Measurements from ENCODE around the gene EIF1.
A peak's percentile ranks its signal among the peaks of the same experiment; 100 is the strongest.

EIF1 gene

DNA sequence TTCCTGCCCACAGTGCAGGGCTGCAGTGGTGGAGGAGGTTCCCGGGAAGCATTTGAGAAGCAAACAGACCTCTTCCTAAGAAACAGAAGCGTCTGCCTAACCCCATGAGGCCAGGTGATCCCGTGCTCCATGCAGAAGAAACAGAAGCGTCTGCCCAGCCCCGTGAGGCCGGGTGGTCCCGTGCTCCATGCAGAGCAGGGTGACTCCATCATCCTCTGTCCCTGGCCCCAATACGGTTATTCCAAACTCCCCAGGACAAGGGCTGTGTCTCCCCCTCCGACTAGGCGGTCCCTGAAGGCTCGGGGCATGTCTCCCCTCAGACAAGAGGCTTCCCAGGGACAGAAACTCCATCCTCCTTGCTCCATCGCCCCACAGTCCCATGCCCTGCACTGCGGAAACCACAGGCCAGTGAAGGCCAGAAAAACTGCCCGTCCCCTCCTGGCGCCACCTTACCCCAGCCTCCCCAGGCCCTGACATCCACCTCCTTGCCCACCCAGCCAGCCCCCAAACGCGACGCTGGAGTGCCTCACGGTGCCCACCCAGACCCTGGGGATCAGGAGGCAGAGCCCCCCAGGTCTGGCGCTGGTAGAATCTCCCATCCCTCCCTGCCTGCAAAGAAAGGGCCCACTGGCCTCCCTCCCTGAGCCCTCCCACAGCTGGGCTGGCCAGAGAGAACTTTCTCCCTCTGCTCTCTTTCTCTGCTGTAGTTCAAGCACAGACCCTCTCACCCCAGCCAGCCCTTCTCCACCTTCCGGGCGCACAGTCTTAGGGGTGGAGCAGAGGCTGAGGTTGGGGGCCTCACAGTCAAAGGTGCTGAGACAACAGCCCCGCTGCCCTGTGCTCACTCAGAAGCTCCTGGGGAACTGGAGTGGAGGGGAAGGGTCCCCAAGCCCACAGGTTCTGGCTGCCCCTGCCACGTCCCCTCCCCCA, 33.7 kb upstream of the EIF1 start:
- intact Hi-C loops (cut with DNase I) = no loop called here
- DNase-seq = peak in 2 of 10 donors; percentile 30 to 67

DNA sequence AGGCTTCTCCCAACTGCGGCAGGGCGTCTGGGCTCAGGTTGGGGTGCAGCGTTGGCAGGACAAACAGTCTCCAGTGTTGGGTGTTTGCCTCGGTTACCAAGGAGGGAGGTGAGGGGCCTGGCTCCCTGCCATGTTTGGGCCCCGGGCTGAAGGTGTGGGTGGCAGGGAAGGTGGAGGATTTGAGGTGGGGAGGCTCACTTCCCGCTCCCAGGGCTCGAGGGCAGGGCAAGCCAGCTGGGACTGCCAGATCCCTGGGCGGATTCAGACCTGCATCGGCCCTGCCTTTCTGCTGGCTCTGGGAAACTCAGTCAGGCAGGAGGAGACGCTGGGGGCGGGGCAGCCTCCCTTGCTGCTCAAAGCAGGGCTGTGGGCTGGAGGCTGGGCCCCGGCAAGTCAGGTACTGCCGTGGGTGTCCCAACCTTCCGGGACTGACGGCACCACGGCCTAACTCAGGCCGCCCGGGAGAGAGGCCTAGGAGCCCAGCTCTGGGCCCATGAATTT, 33.0 kb upstream of the EIF1 start:
- DNase-seq = peak in 2 of 10 donors; percentile 52 to 83
- intact Hi-C loops (cut with DNase I) = no loop called here

DNA sequence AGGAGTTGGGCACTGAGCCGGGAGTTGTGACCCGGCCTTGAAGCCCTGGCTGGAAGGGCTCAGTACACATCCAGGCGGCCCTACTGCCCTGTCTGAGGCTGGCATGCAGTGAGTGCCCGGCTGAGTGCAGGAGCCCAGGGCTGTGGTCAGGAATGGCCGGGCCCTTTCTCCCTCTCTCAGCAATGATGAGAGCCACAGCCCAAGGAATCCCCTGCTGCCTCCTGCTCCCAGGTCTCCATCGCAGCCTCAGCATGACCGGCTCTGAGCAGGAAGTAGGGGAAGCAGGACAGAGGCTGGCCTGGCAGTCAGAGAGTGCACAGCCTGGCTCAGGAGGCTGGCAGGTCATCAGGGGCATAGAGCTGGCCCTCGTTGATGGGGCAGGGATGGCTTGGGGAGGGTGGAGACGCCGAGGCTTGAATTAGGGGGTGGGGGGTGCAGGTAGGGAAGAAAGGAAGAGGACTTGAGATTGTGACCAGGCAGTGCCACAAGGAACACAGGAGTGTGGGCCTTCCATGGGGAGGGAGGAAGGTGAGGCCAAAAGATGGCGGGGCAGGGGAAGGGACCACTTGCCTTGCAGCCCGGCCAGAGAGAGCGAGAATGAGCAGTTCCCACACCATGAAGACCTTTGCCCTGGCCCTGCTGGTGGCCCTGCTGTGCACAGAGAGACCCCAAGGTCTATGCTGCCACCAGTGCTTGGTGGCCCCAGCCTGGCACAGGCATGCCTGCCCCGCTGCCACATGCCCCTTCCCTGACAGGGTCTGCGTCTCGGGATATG, 32.2 kb upstream of the EIF1 start:
- intact Hi-C loops (cut with DNase I) = no loop called here
- DNase-seq = peak in 2 of 10 donors; percentile 44 to 45

DNA sequence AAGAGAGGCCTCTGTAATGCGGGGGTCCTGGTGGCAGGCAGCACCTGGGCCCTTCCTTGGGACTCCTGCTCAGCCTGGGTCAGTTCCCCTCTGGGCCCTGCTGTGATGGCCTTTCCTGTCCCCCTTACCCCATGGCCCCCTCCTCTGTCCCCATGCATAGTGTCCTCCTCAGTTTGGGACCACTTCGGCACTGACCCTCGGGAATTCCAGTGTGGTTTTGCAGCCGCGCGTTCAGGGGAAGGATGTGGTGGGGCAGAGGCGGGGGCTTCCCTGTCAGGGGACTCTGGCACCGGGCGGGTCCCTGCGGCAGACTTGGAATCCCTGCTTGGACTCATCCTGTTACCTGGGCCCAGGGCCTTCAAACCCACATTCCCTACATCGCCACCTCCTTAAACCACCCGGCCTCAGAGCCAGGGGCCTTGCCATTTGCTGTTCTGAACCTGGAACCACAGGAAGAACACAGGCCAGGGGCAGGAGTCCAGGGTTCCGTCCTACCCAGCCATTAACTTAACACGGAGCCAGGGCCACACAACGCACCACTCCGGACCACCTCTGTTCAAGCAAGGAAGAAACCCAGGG, 31.4 kb upstream of the EIF1 start:
- intact Hi-C loops (cut with DNase I) = no loop called here
- peak in 2 of 10 donors; percentile 47 to 49 for DNase-seq

DNA sequence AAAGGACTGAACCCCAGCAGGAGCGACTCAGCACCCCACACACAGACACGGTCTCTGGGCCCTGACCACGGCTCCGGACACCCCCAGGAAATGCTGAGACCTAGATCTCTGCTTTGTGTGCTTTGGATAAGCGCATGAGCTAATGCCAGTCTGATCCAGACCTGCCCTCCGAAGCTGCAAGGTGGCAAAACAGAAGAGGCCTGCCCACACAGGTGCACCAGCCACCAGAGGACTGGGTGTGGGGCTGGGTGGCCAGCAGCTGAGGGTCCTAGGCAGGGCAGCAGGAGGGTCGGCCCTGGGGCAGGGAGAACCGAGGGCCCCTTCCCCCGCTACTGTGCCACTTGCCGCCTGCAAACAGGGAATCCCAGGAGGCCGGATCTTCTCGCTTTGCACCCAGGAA, 30.7 kb upstream of the EIF1 start:
- intact Hi-C loops (cut with DNase I) = no loop called here
- DNase-seq = peak in 3 of 10 donors; percentile 15 to 58 (median 37)

DNA sequence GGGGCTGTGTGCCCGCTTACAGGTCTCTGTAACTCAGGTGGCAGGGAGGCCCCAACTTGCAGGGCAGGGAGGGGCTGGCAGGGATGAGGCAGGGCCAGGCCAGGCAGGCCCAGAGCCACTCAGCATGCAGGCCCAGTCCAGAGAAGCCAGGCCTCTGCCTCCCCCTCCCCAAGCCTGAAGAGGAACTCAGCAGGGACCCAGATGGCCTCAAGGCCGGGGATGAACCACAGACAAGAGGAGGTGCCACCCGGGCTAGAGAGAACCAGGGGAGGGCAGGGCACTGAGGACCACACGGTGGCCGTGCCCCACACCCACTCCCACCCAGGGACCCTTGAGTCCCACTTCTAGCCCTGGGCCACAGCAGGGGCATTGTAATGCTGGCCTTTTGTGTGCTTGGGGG, 29.8 kb upstream of the EIF1 start:
- intact Hi-C loops (cut with DNase I) = no loop called here
- DNase-seq = peak in 2 of 10 donors; percentile 7 to 37

DNA sequence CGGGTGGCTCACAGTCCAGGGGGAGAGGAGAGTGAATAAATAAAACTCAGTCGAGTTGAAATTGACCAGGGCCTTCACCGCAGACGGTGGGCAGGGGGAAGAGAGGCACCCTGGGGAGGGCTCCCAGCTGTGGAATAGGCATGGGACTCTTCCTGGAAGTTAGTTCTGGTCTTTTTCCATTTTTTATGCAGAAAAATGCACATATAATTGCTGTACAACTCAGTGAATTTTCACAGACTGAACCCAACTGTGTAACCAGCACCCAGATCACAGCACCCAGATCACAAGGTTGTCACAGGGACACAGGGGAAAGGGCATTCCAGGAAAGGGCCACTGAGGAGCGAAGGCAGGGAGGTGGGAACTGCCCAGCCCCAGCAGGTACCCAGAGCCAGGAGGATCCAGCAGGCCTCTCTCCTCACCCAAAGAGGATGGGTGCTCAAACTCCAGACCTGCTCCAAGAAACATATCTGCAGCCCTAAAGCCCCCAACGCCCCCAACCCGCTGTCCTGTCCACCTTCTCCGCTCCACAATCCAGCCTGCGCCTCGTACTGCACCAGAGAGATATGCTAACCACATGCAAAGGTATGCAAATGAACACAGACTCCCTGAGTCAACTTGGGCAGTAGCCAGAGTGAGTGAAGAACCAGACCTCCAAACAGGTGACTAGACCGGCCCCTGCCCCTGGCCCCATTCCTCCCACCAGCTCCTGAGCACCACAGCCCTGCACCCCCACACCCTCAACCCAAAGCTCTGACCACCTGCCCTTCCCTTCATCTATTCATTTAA, 29.1 kb upstream of the EIF1 start:
- intact Hi-C loops (cut with DNase I) = loop anchor here (5.0 kb wide), 1 partner anchor 802 kb away; no protein-coding TSS in a partner anchor
- peak in 1 of 10 donors; percentile 8 for DNase-seq

DNA sequence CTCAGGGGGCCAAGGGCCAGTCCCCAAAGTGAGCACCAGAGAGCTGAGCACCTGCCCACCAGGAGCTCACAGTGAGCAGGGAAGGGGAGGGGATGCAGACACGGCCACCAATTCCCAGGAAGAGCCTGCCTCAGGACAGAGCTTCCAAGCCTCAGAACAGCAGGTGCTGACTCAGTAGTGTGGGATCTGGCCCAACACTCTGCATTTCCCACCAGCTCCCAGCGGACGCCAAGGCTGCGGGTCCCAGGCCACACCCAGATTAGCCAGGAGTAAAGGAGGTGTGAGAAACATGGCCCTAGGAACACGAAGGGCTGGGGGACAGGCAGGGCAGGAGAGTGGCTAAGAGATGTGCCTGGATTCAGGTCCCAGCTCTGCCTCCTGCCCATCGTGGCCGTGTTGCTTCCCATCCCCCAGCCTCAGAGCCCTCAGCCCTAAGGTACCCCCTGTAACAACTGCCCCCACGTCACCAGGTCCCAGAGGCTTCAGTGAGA, 28.4 kb upstream of the EIF1 start:
- intact Hi-C loops (cut with DNase I) = loop anchor here (5.0 kb wide), 1 partner anchor 803 kb away; no protein-coding TSS in a partner anchor
- no peak for DNase-seq

DNA sequence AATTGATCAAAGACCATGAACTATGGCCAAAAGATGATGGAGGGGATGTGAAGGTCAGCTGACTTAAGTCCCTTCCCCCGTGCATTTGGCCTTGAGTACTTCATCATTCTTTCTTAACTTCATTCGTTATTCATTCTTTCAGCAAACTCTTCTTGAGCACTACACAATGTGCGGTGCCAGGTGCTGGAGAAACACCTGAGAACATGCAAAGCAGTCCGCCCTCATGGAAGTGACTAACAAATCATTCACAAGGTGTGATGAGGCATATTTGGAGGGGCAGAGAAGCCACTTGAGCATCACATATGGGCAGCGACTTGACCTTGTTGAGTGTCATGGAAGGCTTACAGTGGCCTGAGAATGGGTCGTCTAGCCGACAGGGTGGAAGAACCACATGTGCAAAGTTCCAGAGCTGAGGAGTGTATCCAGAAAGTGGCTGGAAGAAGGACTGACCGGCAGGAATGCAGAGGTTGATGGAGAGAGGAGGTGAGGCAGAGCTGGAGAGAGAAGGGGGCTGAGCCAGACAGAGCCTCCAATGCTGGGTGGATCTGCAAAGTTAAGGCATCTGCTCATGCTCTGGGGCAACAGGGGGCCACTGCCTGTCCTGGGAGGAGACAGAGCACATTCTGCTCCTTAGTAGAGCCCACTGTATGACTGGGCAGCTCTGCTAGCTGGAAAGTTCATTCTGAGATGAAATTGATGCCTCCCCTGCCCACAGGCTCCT, 25.1 kb upstream of the EIF1 start:
- intact Hi-C loops (cut with DNase I) = loop anchor here (5.0 kb wide), 1 partner anchor 806 kb away; no protein-coding TSS in a partner anchor
- no peak for DNase-seq

DNA sequence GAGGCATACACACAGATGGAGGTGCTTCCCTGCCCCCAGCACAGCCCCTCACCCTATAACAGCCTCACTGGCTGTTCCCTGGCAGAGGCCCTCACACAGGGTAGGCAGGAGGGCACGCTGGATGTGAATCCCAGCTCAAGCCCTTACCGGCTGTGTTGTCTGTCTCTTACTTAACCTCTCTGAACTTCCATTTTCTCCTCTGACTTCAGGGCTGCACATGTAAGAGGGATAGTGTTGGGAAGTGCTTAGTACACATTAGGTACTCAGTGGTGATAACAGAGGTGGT, 24.6 kb upstream of the EIF1 start:
- intact Hi-C loops (cut with DNase I) = loop anchor here (5.0 kb wide), 1 partner anchor 807 kb away; no protein-coding TSS in a partner anchor
- DNase-seq = no peak

DNA sequence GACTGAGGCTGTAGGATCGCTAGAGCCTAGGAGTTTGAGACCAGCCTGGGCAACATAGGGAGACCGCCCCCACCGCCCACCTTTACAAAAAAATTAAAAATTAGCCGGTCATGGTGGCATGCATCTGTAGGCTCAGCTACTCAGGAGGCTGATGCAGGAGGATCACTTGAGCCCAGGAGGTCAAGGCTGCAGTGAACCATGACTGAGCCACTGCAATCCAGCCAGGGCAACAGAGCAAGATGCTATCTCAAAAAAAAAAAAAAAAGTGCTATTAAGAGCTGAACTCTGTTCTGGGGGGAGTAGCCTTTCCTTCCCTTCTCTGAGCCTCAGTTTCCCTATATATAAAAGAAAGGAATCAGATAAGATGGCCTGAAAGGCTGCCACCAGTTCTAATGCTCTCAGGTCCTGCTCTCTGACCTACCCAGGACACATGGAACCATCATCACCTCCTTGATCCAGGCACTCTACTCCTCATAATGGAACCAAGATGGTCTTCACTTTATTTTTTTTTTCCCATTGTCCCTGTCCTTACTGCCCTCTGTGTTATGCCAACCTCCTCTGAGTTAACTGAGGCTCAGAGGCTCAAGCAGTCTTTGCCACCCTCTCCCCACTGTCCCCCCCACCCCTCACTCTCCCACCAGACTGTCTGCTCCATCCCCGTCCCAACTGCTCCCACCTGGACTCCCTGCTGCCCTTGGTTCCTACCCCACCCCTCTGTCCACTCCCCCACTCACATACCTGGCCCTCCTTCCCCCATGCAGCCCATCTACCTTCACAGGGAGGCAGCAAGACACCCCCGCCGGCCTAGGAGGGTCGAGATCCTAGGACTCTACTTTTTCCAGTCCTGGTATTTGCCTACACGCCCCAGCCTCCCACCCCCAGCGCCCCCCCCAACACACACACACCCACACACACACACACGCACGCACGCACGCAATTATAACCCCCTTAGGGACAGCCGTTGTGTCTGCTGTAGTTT, 23.8 kb upstream of the EIF1 start:
- peak in 1 of 10 donors; percentile 55 for DNase-seq
- intact Hi-C loops (cut with DNase I) = loop anchor here (5.0 kb wide), 3 partner anchors 808 to 1018 kb away; partner anchors contain the start of gene SMARCE1

DNA sequence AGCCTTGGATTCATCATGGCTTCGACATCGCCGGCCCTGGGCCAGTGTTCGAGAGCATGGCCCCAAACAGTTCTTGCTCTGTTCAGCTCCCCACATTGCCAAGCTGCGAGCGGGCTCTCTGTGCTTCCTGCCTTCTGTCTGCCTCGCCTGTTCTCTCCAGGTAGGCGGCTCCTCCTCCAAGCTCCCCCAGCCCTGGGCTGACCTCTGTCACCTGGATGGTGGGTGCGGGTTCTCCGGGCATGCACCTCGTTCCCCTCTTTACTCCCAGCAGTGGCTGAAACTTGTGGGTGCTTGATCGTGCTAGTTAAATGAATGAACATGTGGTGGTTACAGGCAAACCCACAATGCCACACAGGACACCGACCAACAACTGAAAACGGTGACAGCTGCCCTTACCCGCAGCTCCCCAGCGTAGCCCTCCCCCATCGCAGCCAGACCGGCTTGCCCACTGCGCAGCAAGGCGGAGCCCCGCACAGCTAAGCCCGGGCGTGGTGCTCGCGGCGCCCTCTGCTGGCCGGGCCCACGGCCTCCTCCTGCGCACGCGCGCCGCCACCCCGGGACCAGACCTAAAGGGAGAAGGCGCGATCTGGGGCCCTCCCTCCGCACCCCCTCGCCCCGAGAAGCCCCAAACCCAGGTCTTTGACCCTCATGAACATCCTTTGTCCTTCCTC, 23.0 kb upstream of the EIF1 start:
- DNase-seq = peak; percentile 79 to 99 (median 88)
- intact Hi-C loops (cut with DNase I) = loop anchor here (1.0 to 5.0 kb wide), 4 partner anchors 17 to 1018 kb away; partner anchors contain the start of gene SMARCE1

DNA sequence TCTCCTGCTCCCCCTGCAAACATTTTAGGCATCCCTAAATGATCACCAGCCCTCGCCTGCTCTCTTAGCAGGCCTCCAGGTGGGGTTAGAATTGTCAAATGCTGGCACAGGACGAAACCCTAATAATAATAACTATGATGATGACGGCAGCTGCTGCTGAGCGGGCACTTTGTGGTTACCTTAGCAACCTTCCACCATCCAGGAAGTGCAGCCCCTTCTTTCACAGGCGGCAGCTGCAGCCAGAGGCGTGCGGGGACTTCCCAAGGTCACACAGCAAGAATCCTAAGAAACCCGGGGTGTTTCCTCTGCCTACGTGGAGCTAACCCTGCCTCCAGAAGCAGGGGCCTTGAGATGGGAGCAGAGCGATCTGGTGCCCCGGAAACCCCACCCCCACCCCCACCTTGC, 22.4 kb upstream of the EIF1 start:
- intact Hi-C loops (cut with DNase I) = loop anchor here (1.0 to 5.0 kb wide), 4 partner anchors 17 to 1019 kb away; partner anchors contain the start of gene SMARCE1
- DNase-seq = peak in 2 of 10 donors; percentile 31 to 89

DNA sequence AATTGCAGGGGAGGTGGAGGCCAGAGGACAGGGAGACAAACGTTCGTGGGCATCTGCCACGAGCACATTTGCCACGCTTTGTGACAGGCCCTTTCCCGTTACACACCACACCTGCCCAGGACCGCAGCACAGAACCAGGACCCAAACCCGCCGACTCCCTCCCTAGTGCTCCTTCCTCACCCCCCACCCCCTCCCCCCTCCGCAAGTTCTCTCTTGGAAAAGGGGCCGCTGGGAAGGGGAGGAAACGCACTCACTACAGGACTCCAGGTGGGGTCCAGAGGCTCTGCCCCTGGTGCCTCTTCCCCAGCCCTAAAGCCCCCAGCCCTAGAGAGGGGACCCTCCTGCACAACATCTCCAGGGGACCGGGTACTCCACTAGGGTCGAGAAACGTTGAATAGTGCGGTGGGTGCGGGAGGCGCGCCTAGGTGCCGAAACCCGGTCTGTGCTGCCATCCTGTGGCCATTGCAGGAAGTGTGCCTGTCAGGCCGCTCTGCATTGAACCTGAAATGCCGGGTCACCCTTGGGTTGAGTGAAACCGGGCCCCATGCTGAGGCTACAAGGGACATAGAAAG, 21.9 kb upstream of the EIF1 start:
- intact Hi-C loops (cut with DNase I) = loop anchor here (1.0 to 5.0 kb wide), 4 partner anchors 18 to 1019 kb away; partner anchors contain the start of gene SMARCE1
- DNase-seq = peak; percentile 70 to 97 (median 86)

DNA sequence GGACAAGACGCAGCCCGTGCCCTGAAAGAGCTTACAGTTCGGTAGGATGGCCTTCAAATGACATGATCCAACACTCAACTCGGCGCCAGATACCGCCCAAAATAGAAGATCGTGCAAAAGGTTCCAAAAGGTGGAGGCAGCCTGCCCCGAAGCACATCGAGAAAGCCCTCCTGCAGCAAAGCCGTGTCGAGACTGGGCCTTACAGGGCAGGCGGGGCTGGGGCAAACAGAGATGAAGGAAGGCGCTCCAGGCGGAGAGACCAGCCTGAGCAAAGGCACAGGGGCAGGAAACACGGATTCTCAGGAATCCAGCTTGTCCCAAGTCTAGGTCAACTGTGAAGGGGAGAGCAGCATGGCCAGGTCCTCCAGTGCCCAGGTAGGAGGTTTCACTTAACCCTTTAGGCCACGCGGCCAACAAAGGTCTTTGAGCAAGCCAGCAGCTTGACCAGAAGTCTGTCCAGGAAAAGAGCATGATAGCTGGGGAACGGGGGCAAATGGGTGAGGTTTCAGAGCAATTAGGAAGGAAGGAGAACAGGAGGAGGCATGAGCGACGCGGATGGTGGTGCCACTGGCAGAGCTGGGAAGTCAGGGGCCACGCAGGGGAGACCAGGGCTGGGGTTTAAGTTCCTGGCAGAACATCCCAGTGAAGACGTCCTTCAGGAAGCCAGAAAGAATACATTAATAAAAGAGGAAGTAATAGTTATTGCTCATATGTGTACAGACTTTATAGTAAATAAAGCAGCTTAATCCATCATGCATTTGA, 21.2 kb upstream of the EIF1 start:
- intact Hi-C loops (cut with DNase I) = loop anchor here (2.0 to 5.0 kb wide), 3 partner anchors 19 to 1020 kb away; partner anchors contain the start of gene SMARCE1
- DNase-seq = no peak

DNA sequence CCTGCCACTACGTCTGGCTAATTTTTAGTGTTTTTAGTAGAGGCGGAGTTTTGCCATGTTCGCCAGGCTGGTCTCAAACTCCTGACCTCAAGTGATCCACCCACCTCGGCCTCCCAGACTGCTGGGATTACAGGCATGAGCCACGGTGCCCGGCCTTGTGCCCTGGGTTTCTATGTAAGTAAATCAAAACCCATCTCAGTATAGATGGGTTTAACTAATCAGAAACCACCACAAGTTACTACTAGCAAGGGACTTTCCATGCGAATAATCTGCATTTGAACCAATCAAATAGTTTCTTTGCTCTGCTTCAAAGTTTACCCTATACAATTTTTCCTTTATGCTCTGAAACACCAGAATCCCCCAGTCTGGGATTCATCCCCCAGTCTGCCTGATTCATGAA, 16.5 kb upstream of the EIF1 start:
- peak in 2 of 10 donors; percentile 55 to 67 for DNase-seq
- intact Hi-C loops (cut with DNase I) = no loop called here
